HG03378 (cell line): ENCODE results near the gene GPRC5C.
A peak's percentile ranks its signal among the peaks of the same experiment; 100 is the strongest.
"Not testable (repeated sequence)": the region's sequence is repeated elsewhere in the genome, so short reads cannot be mapped to it uniquely, and the experiment has no call there.

Experiments used
- ATAC-seq: cut with Tn5 transposase; IDR thresholded peaks from one replicate; pipeline ENCODE4 v1.9.1; 2021; ENCODE audit warnings: mild to moderate bottlenecking, moderate library complexity; ENCODE audit not compliant: unreplicated experiment

Gene GPRC5C

GRCh38 chr17:74466111-74466827, 34.4 kb downstream of the GPRC5C start, which contains the start of gene CD300A:
TSS of gene CD300A (plus strand) at chr17:74466634. CDS start at chr17:74466704, 70 bp downstream.
- ATAC-seq = no peak

GRCh38 chr17:74466828-74467184, 34.9 kb downstream of the GPRC5C start:
- ATAC-seq = no peak

- ATAC-seq = peak; percentile 72
Measured at GRCh38 chr17:74467221-74467951, 35.5 kb downstream of the GPRC5C start.

GRCh38 chr17:74471341-74471740, 39.5 kb downstream of the GPRC5C start:
- ATAC-seq = no peak

GRCh38 chr17:74472890-74473289, 41.0 kb downstream of the GPRC5C start:
- ATAC-seq = no peak

- ATAC-seq = no peak
Measured at GRCh38 chr17:74473294-74473693, 41.4 kb downstream of the GPRC5C start.

GRCh38 chr17:74474043-74474792, 42.3 kb downstream of the GPRC5C start:
- ATAC-seq = no peak

- ATAC-seq = no peak
Measured at GRCh38 chr17:74475189-74475588, 43.3 kb downstream of the GPRC5C start.

- no peak for ATAC-seq
Measured at GRCh38 chr17:74477411-74477810, 45.5 kb downstream of the GPRC5C start.

GRCh38 chr17:74478420-74479100, 46.7 kb downstream of the GPRC5C start:
- ATAC-seq = no peak

GRCh38 chr17:74480290-74480689, 48.4 kb downstream of the GPRC5C start:
- ATAC-seq = no peak

- no peak for ATAC-seq
Measured at GRCh38 chr17:74481621-74482020, 49.7 kb downstream of the GPRC5C start.

GRCh38 chr17:74484066-74484465, 52.2 kb downstream of the GPRC5C start:
- ATAC-seq = no peak

- no peak for ATAC-seq
Measured at GRCh38 chr17:74485022-74485743, 53.3 kb downstream of the GPRC5C start.

- ATAC-seq = no peak
Measured at GRCh38 chr17:74485841-74486240, 54.0 kb downstream of the GPRC5C start.

GRCh38 chr17:74488276-74488675, 56.4 kb downstream of the GPRC5C start:
- ATAC-seq = not testable (repeated sequence)

GRCh38 chr17:74490716-74491115, 58.8 kb downstream of the GPRC5C start:
- no peak for ATAC-seq

GRCh38 chr17:74491626-74492025, 59.7 kb downstream of the GPRC5C start:
- no peak for ATAC-seq

GRCh38 chr17:74493331-74493833, 61.5 kb downstream of the GPRC5C start:
- ATAC-seq = no peak
